GM20000 (cell line): Measurements from ENCODE around the gene PTX4.
A peak's percentile ranks its signal among the peaks of the same experiment; 100 is the strongest.

Experiments used
- DNase-seq: peaks from one replicate; pipeline ENCODE4 v3.0.0; 2012; ENCODE audit warnings: low spot score
- CTCF ChIP-seq: IDR thresholded peaks from 2 replicates; pipeline ENCODE4 v1.5.1; 2012; ENCODE audit warnings: mild to moderate bottlenecking, control low read depth; ENCODE audit errors: extremely low read depth, missing control alignments

Gene PTX4

GRCh38 chr16:1458977-1459341 lies 29.8 kb downstream of the PTX4 start:
- no peak for TF ChIP-seq CTCF
- DNase-seq = peak; percentile 83

GRCh38 chr16:1458336-1458976 lies 30.3 kb downstream of the PTX4 start:
- no peak for TF ChIP-seq CTCF
- no peak for DNase-seq

- DNase-seq = no peak
- TF ChIP-seq CTCF = no peak
These were observed 31.1 kb downstream of the PTX4 start for GRCh38 chr16:1457489-1458245.

GRCh38 chr16:1456951-1457350 lies 31.8 kb downstream of the PTX4 start:
- DNase-seq = no peak
- no peak for TF ChIP-seq CTCF

- TF ChIP-seq CTCF = no peak
- DNase-seq = no peak
These were observed 33.3 kb downstream of the PTX4 start for GRCh38 chr16:1455190-1456171.

GRCh38 chr16:1454561-1454960 lies 34.2 kb downstream of the PTX4 start:
- TF ChIP-seq CTCF = no peak
- no peak for DNase-seq

- DNase-seq = no peak
- no peak for TF ChIP-seq CTCF
These were observed 35.4 kb downstream of the PTX4 start for GRCh38 chr16:1453316-1453715.
